ENCODE data around the gene TTC1.

DNA sequence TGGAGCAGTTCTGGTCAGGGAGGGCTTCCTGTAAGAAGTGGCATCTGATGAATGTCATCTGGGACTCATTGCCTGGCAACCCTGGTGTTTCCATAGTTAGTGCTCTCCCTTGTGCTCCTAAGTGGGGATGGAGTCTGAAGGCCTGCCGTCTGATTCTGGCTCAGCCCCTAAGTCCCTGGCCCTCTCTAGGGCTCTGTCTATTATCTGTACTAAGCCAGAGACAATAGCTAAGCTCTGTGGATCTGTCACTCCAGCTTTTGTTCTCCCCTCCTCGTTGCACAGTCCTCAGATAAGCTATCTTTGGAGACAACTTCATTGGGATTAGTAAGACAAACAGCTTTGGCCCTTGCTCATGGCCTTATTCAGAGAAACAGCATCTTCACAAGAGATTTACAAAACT is 30.6 kb upstream of the TTC1 start:
- TF ChIP-seq ESRRB (CRISPR knock-in tag; IDR thresholded peaks at IDR 0.05; ENCODE audit: borderline replicate concordance) (no peak), MECOM (CRISPR knock-in tag; IDR thresholded peaks at IDR 0.05) (no peak)
- TF ChIP-seq, protein P1, sequence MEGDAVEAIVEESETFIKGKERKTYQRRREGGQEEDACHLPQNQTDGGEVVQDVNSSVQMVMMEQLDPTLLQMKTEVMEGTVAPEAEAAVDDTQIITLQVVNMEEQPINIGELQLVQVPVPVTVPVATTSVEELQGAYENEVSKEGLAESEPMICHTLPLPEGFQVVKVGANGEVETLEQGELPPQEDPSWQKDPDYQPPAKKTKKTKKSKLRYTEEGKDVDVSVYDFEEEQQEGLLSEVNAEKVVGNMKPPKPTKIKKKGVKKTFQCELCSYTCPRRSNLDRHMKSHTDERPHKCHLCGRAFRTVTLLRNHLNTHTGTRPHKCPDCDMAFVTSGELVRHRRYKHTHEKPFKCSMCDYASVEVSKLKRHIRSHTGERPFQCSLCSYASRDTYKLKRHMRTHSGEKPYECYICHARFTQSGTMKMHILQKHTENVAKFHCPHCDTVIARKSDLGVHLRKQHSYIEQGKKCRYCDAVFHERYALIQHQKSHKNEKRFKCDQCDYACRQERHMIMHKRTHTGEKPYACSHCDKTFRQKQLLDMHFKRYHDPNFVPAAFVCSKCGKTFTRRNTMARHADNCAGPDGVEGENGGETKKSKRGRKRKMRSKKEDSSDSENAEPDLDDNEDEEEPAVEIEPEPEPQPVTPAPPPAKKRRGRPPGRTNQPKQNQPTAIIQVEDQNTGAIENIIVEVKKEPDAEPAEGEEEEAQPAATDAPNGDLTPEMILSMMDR (IDR thresholded peaks at IDR 0.05 in 2 of 3, conservative IDR thresholded peaks at IDR 0.05 in 1 of 3; ENCODE audit: insufficient read depth in 2 of 3, low read depth in 1 of 3, low read length in 3 of 3): no peak
- TF ChIP-seq, protein P2, sequence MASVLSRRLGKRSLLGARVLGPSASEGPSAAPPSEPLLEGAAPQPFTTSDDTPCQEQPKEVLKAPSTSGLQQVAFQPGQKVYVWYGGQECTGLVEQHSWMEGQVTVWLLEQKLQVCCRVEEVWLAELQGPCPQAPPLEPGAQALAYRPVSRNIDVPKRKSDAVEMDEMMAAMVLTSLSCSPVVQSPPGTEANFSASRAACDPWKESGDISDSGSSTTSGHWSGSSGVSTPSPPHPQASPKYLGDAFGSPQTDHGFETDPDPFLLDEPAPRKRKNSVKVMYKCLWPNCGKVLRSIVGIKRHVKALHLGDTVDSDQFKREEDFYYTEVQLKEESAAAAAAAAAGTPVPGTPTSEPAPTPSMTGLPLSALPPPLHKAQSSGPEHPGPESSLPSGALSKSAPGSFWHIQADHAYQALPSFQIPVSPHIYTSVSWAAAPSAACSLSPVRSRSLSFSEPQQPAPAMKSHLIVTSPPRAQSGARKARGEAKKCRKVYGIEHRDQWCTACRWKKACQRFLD (CRISPR knock-in tag; IDR thresholded peaks at IDR 0.05): no peak

Measured in K562 (cell line).